ENCODE data around the gene PPIE. TPM values are rescaled to one million over a fixed set of nuclear protein-coding genes. Genes with fewer than 3 reads are reported as not detected.

PPIE gene
- total RNA-seq, result 37.6 and 42.2 TPM in 2 replicates

GRCh38 chr1:39738622-39739366 lies at the start of gene PPIE:
PPIE (plus strand) TSS chr1:39738882; CDS start chr1:39738901, 19 bp downstream.

GRCh38 chr1:39691383-39692151 lies 47.1 kb upstream of the PPIE start, which contains the start of gene HPCAL4:
HPCAL4 (minus strand) TSS chr1:39691433; CDS start chr1:39684603, 6,830 bp downstream.

DNA sequence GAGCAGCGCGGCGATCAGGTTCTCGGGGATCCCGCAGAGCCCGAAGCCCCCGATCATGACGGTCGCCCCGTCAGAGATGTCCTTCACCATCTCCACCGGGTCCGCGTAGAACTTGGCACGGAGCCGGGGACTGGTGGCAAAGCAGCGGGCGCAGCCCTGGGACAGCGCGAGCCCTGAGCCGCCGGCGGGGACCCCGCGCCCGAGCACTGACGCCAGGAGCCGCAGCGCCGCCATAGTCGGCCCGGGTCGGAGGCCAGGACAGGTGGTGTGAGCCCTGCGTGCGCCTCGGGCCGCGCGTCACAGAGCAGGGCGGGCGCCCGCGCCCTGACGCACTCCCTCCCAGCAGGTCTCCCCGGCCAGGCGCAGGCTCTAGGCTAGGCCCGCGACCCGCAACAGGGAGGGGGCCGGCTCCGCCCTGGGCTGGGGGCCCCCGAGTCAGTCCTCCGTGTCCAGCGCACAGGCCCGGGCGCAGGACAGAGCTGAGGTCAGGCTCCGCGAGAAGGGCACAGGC lies 32.4 kb downstream of the PPIE start, which contains the start of gene OXCT2:
OXCT2 (minus strand) TSS at position 327 of the 511 bp plus-strand sequence; CDS start at position 234, 93 bp downstream.

DNA sequence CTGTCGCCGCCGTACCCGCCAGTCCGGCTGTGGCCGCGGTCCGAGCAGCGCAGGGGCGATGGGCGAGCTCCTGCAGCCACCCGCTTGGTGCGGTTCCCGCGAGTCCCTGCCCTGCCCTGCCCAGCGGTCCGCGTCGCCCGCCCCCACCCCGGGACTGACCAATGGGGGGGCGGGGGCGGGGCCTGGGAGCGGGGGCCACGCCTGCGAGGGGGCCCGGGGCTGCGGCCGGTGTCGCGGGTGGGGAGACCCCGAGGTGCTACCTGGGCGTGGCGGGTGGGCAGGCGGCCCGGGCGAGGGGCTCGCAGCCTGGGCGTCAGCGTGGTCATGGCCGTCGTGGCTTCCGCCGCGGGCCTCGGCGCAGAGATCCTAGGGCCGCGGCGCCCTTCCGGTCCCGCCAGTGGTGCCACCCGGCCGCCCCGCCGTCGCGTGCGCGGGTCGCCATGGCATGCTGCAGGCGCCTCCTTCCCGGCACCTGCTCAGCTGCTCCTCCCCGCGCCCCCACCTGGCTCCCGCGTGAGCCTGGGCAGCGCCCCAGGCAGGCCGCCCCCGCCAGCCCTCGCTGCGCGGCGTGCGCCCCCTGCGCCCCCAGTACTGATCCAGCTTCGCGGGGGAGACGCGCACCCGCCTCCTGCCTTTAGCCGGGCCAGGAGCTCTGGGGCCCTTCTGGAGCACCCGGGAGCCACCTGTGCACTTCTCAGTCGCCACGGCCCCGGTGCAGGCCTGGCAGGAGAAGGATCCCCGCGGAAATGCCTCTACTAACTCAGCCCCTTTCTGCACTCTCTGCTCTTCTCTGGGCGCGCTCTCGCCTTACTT lies 50.3 kb downstream of the PPIE start, which contains the start of gene BMP8B:
BMP8B (minus strand) TSS at position 108 of the 813 bp plus-strand sequence. CDS start 380 bp downstream, outside the sequence.

Other genes starting within 250 kb of the PPIE start
- gene BMP8A, start 247.2 kb upstream of the PPIE start, total RNA-seq, result not detected in 2 replicates
- 241 and 427 TPM in 2 replicates for gene PABPC4, start 162.1 kb upstream of the PPIE start, total RNA-seq
- not detected in 2 replicates for gene HEYL, start 99.2 kb upstream of the PPIE start, total RNA-seq
- not detected in 2 replicates for gene NT5C1A, start 66.8 kb upstream of the PPIE start, total RNA-seq
- 0.24 TPM in 1 of 2 replicates, not detected in the other for gene HPCAL4, start 47.4 kb upstream of the PPIE start, total RNA-seq
- 0.64 and 0.72 TPM in 2 replicates for gene OXCT2, start 32.5 kb downstream of the PPIE start, total RNA-seq
- 0.72 and 3.0 TPM in 2 replicates for gene BMP8B, start 50.0 kb downstream of the PPIE start, total RNA-seq
- gene TRIT1, start 144.6 kb downstream of the PPIE start, total RNA-seq, result 31.3 and 43.9 TPM in 2 replicates
- gene MYCL, start 163.0 kb downstream of the PPIE start, total RNA-seq, result 7.0 and 20.5 TPM in 2 replicates
- gene MFSD2A, start 216.3 kb downstream of the PPIE start, total RNA-seq, result 17.1 and 17.8 TPM in 2 replicates